Neural progenitor cell (in vitro differentiated cells): ENCODE data around the gene SLC2A14.
"Not testable (repeated sequence)": the region's sequence is repeated elsewhere in the genome, so short reads cannot be mapped to it uniquely, and the experiment has no call there.

Experiments
- EZH2 ChIP-seq: fragments of 200-600 bp; sonication (generic); IDR thresholded peaks from 2 replicates; pipeline ENCODE4 v1.6.1; 2017; ENCODE audit warnings: antibody characterized with exemption, mild to moderate bottlenecking, moderate library complexity
- EZH2phosphoT487 ChIP-seq: fragments of 200-600 bp; sonication (generic); IDR thresholded peaks from 2 replicates; pipeline ENCODE4 v1.6.1; 2017; ENCODE audit warnings: antibody characterized with exemption
- TF ChIP-seq, protein P1 (sequence below): fragments of 200-600 bp; sonication (generic); IDR thresholded peaks from 2 replicates; pipeline ENCODE4 v1.5.1; 2017; ENCODE audit warnings: antibody characterized with exemption, mild to moderate bottlenecking

- TF ChIP-seq, protein P1, sequence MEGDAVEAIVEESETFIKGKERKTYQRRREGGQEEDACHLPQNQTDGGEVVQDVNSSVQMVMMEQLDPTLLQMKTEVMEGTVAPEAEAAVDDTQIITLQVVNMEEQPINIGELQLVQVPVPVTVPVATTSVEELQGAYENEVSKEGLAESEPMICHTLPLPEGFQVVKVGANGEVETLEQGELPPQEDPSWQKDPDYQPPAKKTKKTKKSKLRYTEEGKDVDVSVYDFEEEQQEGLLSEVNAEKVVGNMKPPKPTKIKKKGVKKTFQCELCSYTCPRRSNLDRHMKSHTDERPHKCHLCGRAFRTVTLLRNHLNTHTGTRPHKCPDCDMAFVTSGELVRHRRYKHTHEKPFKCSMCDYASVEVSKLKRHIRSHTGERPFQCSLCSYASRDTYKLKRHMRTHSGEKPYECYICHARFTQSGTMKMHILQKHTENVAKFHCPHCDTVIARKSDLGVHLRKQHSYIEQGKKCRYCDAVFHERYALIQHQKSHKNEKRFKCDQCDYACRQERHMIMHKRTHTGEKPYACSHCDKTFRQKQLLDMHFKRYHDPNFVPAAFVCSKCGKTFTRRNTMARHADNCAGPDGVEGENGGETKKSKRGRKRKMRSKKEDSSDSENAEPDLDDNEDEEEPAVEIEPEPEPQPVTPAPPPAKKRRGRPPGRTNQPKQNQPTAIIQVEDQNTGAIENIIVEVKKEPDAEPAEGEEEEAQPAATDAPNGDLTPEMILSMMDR = not testable (repeated sequence)
- TF ChIP-seq EZH2phosphoT487, EZH2: not testable (repeated sequence)
These were observed 89.3 kb downstream of the SLC2A14 start for GRCh38 chr12:7783433-7783832.
